ENCODE data around the gene CHKB. TPM values are rescaled to one million over a fixed set of nuclear protein-coding genes. Genes with fewer than 3 reads are reported as not detected.

The CHKB gene
- total RNA-seq, 2 donors from 2014 or later, result 52.1 to 112 TPM

DNA sequence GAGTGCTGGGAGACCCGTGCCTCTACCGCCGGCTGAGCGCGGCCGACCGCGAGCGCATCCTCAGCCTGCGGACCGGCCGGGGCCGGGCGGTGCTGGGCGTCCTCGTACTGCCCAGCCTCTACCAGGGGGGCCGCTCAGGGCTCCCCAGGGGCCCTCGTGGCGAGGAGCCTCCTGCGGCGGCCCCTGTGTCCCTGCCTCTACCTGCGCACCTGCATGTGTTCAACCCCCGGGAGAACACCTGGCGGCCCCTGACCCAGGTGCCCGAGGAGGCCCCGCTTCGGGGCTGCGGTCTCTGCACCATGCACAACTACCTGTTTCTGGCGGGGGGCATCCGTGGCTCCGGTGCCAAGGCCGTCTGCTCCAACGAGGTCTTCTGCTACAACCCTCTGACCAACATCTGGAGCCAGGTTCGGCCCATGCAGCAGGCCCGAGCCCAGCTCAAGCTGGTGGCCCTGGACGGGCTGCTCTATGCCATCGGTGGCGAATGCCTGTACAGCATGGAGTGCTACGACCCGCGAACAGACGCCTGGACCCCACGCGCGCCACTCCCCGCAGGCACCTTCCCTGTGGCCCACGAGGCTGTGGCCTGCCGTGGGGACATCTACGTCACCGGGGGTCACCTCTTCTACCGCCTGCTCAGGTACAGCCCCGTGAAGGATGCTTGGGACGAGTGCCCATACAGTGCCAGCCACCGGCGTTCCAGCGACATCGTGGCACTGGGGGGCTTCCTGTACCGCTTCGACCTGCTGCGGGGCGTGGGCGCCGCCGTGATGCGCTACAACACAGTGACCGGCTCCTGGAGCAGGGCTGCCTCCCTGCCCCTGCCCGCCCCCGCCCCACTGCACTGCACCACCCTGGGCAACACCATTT lies 33.5 kb downstream of the CHKB start:
- 69% methylated on average over 60 of the region's 68 CpGs for WGBS
- no peaks in the 10 kb centered on the region for H3K36me3 ChIP-seq
- H3K4me1 ChIP-seq (replicated peaks), result no peaks in the 10 kb centered on the region
- H3K27ac ChIP-seq, result no peak overlapping the region
- TF ChIP-seq POLR2A (IDR thresholded peaks at IDR 0.05) (no peak), POLR2AphosphoS5 (IDR thresholded peaks at IDR 0.05) (no peak), CTCF (IDR thresholded peaks at IDR 0.05) (no peak)
- peaks cover 4% of the 10 kb centered on the region for H3K27me3 ChIP-seq (replicated peaks; ENCODE audit: insufficient read depth)
- intact Hi-C loops (cut with DNase I), result no loop called here
- H3K9me3 ChIP-seq, result no peaks in the 10 kb centered on the region
- no peak for DNase-seq (ENCODE audit: low spot score)
- H3K4me3 ChIP-seq, result peak overlapping the region in 1 of 2 donors; percentile 5

- 11% methylated on average over 53 of the region's 56 CpGs for WGBS
- Histone ChIP-seq H3K9me3 (no peaks in the 10 kb centered on the region), H3K4me1 (replicated peaks) (no peaks in the 10 kb centered on the region), H3K4me3 (peak overlapping the region in 1 of 2 donors; percentile 5), H3K36me3 (no peaks in the 10 kb centered on the region), H3K27ac (no peak overlapping the region), H3K27me3 (replicated peaks; ENCODE audit: insufficient read depth) (peaks cover 4% of the 10 kb centered on the region)
- intact Hi-C loops (cut with DNase I), result no loop called here
- DNase-seq (ENCODE audit: low spot score), result no peak
- TF ChIP-seq POLR2A (IDR thresholded peaks at IDR 0.05) (no peak), CTCF (IDR thresholded peaks at IDR 0.05) (no peak), POLR2AphosphoS5 (IDR thresholded peaks at IDR 0.05) (no peak)
Measured at GRCh38 chr22:50548040-50548920, 34.4 kb downstream of the CHKB start.

- no peak for DNase-seq (ENCODE audit: low spot score)
- intact Hi-C loops (cut with DNase I), result no loop called here
- no peaks in the 10 kb centered on the region for H3K36me3 ChIP-seq
- no peak overlapping the region for H3K4me3 ChIP-seq
- H3K27me3 ChIP-seq (replicated peaks; ENCODE audit: insufficient read depth), result peaks cover 4% of the 10 kb centered on the region
- TF ChIP-seq POLR2A (IDR thresholded peaks at IDR 0.05) (no peak), POLR2AphosphoS5 (IDR thresholded peaks at IDR 0.05) (no peak)
- H3K9me3 ChIP-seq, result no peaks in the 10 kb centered on the region
- 45% methylated on average over 35 of the region's 35 CpGs for WGBS
- no peaks in the 10 kb centered on the region for H3K4me1 ChIP-seq (replicated peaks)
- H3K27ac ChIP-seq, result no peak overlapping the region
Measured at GRCh38 chr22:50547263-50547985, 35.2 kb downstream of the CHKB start.

DNA sequence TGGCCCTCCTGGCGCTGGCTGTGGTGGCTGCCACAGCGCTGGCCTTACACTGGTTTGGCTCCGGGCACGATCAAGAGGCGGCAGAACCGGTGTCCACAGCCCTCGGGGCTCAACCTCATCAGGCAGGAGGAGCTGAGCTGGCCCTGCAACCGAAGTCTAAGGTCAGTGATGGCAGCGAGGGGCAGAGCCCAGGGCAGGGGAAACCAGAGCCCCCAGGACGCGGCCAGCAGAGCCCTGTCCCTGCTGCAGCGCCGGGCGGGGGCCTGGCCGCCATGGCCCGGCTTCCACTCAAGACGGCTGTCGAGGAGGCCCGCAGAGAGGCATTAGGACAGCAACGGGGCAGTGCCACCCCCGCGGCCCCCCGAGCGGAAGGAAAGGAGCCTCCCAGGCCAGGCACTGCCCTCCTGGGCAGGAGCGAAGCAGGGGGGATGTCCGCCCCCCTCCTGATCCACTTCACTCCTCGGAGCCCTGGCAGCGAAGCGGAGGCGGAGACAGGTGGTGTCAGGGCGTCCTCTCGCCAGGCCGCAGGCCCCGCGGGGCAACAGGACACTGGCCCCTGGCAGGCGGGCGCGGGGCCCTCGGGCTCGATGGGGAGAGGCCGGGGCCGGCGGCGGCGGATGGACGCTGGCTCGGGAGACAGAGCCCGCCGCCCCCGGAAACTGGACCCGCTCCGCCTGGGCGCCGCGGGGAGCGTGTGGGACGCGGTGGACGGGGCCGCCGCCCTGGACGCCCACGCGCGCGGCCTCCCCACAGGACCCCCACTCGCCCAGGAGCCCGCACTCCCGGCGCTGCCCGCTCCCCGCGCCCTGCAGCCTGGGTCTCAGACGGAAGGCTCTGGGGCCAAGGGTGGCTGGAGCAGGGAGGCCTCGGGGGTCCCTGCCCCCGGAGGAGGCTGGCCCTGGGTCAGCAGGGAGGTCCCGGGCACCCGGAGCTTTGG lies 36.1 kb downstream of the CHKB start:
- TF ChIP-seq POLR2AphosphoS5 (IDR thresholded peaks at IDR 0.05), result no peak
- TF ChIP-seq CTCF (IDR thresholded peaks at IDR 0.05), result no peak
- no peak for TF ChIP-seq POLR2A (IDR thresholded peaks at IDR 0.05)
- Histone ChIP-seq H3K4me3 (no peak overlapping the region), H3K27ac (no peak overlapping the region), H3K36me3 (no peaks in the 10 kb centered on the region), H3K4me1 (replicated peaks) (no peaks in the 10 kb centered on the region), H3K27me3 (replicated peaks; ENCODE audit: insufficient read depth) (peaks cover 4% of the 10 kb centered on the region), H3K9me3 (no peaks in the 10 kb centered on the region)
- intact Hi-C loops (cut with DNase I), result no loop called here
- DNase-seq (ENCODE audit: low spot score), result no peak
- 65% methylated on average over 48 of the region's 78 CpGs for WGBS

All from prostate gland (tissue), 2 donors.